HepG2 (cell line): ENCODE measurements around the gene UQCR11. TPM values are rescaled to one million over a fixed set of nuclear protein-coding genes. Genes with fewer than 3 reads are reported as not detected.

Experiments
- MYC ChIP-seq: sonication (generic); formaldehyde crosslinking; IDR thresholded peaks from 2 replicates; pipeline ENCODE4 v1.9.0; 2021; ENCODE audit warnings: missing genetic modification reagents, borderline replicate concordance
- NFKB2 ChIP-seq: sonication (generic); formaldehyde crosslinking; IDR thresholded peaks from 2 replicates; pipeline ENCODE4 v1.4.0; 2020; ENCODE audit warnings: missing genetic modification reagents, borderline replicate concordance
- RXRA ChIP-seq: sonication (generic); formaldehyde crosslinking; IDR thresholded peaks from 2 replicates; pipeline ENCODE4 v1.5.1; 2020; ENCODE audit warnings: missing genetic modification reagents
- SMARCC2 ChIP-seq: fragments of 450-650 bp; IDR thresholded peaks from 2 replicates; pipeline ENCODE4 v1.6.1; 2017; ENCODE audit warnings: antibody characterized with exemption, mild to moderate bottlenecking
- SMYD3 ChIP-seq: sonication (generic); formaldehyde crosslinking; IDR thresholded peaks from 2 replicates; pipeline ENCODE4 v1.8.1; 2023; ENCODE audit warnings: mild to moderate bottlenecking, missing genetic modification reagents
- TFDP2 ChIP-seq: sonication (generic); formaldehyde crosslinking; IDR thresholded peaks from 2 replicates; pipeline ENCODE4 v1.4.0; 2020; ENCODE audit warnings: missing genetic modification reagents
- ZNF142 ChIP-seq: sonication (generic); formaldehyde crosslinking; IDR thresholded peaks from 2 replicates; pipeline ENCODE4 v1.4.0; 2020; ENCODE audit warnings: missing genetic modification reagents
- ZNF232 ChIP-seq: sonication (generic); formaldehyde crosslinking; IDR thresholded peaks from 2 replicates; pipeline ENCODE4 v1.4.0; 2020; ENCODE audit warnings: missing genetic modification reagents, borderline replicate concordance
- ZNF33B ChIP-seq: sonication (generic); formaldehyde crosslinking; IDR thresholded peaks from 2 replicates; pipeline ENCODE4 v1.5.1; 2020; ENCODE audit warnings: mild to moderate bottlenecking, missing genetic modification reagents
- ZNF678 ChIP-seq: sonication (generic); formaldehyde crosslinking; IDR thresholded peaks from 2 replicates; pipeline ENCODE4 v1.4.0; 2020; ENCODE audit warnings: mild to moderate bottlenecking, missing genetic modification reagents
- ZNF691 ChIP-seq: sonication (generic); formaldehyde crosslinking; IDR thresholded peaks from 2 replicates; pipeline ENCODE4 v1.4.0; 2020; ENCODE audit warnings: missing genetic modification reagents, low read depth, mild to moderate bottlenecking, borderline replicate concordance
- polyA plus RNA-seq, 8 experiments: library from polyadenylated mRNA; depleted of rRNA in 3 of 8; stranded (reverse) in 7 of 8; unstranded in 1 of 8; fragments of >200 nt; fragmentation: Illumina TruSeq in 4 of 8; extraction: Trizol in 4 of 8; gene quantifications; 2 replicates each; pipeline versions ENCODE4 v1.2.1 to v1.2.3, GENCODE V29; 2011 to 2016; ENCODE audit warnings: low read depth in 4 of 8, missing spikeins in 1 of 8, mixed read lengths in 1 of 8; ENCODE audit not compliant: insufficient read depth in 1 of 8
- total RNA-seq, 5 experiments: library from RNA; depleted of rRNA; stranded (reverse); fragments of >200 nt; fragmentation: Illumina TruSeq; extraction: Trizol; gene quantifications; 2 replicates each; pipeline ENCODE4 v1.2.3, GENCODE V29; 2016; ENCODE audit warnings: low read depth in 1 of 5
- TF ChIP-seq, protein P1 (sequence below): sonication (generic); formaldehyde crosslinking; IDR thresholded peaks from 2 replicates; pipeline ENCODE4 v1.5.0; 2020; ENCODE audit warnings: mild to moderate bottlenecking, missing genetic modification reagents, borderline replicate concordance

UQCR11 gene
- total and polyA plus RNA-seq, 2 of the 13 experiments (the other 11 are each of a cell fraction or from before 2014, with no cell fraction given) = 125 to 214 TPM

- TF ChIP-seq, protein P1, sequence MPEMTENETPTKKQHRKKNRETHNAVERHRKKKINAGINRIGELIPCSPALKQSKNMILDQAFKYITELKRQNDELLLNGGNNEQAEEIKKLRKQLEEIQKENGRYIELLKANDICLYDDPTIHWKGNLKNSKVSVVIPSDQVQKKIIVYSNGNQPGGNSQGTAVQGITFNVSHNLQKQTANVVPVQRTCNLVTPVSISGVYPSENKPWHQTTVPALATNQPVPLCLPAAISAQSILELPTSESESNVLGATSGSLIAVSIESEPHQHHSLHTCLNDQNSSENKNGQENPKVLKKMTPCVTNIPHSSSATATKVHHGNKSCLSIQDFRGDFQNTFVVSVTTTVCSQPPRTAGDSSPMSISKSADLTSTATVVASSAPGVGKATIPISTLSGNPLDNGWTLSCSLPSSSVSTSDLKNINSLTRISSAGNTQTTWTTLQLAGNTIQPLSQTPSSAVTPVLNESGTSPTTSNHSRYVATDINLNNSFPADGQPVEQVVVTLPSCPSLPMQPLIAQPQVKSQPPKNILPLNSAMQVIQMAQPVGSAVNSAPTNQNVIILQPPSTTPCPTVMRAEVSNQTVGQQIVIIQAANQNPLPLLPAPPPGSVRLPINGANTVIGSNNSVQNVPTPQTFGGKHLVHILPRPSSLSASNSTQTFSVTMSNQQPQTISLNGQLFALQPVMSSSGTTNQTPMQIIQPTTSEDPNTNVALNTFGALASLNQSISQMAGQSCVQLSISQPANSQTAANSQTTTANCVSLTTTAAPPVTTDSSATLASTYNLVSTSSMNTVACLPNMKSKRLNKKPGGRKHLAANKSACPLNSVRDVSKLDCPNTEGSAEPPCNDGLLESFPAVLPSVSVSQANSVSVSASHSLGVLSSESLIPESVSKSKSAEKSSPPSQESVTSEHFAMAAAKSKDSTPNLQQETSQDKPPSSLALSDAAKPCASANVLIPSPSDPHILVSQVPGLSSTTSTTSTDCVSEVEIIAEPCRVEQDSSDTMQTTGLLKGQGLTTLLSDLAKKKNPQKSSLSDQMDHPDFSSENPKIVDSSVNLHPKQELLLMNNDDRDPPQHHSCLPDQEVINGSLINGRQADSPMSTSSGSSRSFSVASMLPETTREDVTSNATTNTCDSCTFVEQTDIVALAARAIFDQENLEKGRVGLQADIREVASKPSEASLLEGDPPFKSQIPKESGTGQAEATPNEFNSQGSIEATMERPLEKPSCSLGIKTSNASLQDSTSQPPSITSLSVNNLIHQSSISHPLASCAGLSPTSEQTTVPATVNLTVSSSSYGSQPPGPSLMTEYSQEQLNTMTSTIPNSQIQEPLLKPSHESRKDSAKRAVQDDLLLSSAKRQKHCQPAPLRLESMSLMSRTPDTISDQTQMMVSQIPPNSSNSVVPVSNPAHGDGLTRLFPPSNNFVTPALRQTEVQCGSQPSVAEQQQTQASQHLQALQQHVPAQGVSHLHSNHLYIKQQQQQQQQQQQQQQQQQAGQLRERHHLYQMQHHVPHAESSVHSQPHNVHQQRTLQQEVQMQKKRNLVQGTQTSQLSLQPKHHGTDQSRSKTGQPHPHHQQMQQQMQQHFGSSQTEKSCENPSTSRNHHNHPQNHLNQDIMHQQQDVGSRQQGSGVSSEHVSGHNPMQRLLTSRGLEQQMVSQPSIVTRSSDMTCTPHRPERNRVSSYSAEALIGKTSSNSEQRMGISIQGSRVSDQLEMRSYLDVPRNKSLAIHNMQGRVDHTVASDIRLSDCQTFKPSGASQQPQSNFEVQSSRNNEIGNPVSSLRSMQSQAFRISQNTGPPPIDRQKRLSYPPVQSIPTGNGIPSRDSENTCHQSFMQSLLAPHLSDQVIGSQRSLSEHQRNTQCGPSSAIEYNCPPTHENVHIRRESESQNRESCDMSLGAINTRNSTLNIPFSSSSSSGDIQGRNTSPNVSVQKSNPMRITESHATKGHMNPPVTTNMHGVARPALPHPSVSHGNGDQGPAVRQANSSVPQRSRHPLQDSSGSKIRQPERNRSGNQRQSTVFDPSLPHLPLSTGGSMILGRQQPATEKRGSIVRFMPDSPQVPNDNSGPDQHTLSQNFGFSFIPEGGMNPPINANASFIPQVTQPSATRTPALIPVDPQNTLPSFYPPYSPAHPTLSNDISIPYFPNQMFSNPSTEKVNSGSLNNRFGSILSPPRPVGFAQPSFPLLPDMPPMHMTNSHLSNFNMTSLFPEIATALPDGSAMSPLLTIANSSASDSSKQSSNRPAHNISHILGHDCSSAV (CRISPR knock-in tag) = no peak
- peak; percentile 90; the same call in 1 of the 2 replicates for TF ChIP-seq ZNF142 (CRISPR knock-in tag)
- no peak for TF ChIP-seq SMARCC2
- TF ChIP-seq MYC (CRISPR knock-in tag) = peak; percentile 82; the same call in 1 of the 2 replicates
- TF ChIP-seq SMYD3 (CRISPR knock-in tag) = 0 out of 2 replicates have a peak, but pooled peaks have one; percentile 31
- peak; percentile 89; the same call in 1 of the 2 replicates for TF ChIP-seq ZNF678 (CRISPR knock-in tag)
- peak; percentile 84; the same call in 1 of the 2 replicates for TF ChIP-seq ZNF33B
- TF ChIP-seq NFKB2 (CRISPR knock-in tag) = peak; percentile 83
- TF ChIP-seq ZNF232 = peak; percentile 62; the same call in 1 of the 2 replicates
- peak; percentile 49; the same call in 1 of the 2 replicates for TF ChIP-seq ZNF691 (CRISPR knock-in tag)
- peak; percentile 91 for TF ChIP-seq TFDP2 (CRISPR knock-in tag)
- 0 out of 2 replicates have a peak, but pooled peaks have one; percentile 28 for TF ChIP-seq RXRA (CRISPR knock-in tag)
These were observed 36.8 kb downstream of the UQCR11 start, which contains the start of gene MEX3D (continued) for GRCh38 chr19:1568320-1569019.
